HepG2 (cell line): Measurements from ENCODE around the gene EID1. TPM values are rescaled to one million over a fixed set of nuclear protein-coding genes. Genes with fewer than 3 reads are reported as not detected.

Experiments
- ATAC-seq: fragments of 200-7000 bp; cut with Tn5 transposase; 3 replicates; pipeline ENCODE4 v1.9.1; 2020; ENCODE audit warnings: mild to moderate bottlenecking, moderate library complexity
- BruUV-seq: library from RNA; stranded (reverse); fragments of 400-500 nt; replicated peaks from 2 replicates; lab custom pipeline; 2021; lab: Mats Ljungman, UMichigan
- CTCF ChIA-PET: fragments of 300-600 bp; formaldehyde crosslinking; extraction: SDS; loops from one replicate; lab custom pipeline; 2021; ENCODE audit warnings: low total read pairs, inconsistent platforms, low intra/inter-chr PET ratio; lab: Yijun Ruan, JAX
- POLR2A ChIA-PET: fragments of 350-600 bp; sonication (Branson Sonifier 250); formaldehyde crosslinking; loops from one replicate; lab custom pipeline; 2020; ENCODE audit warnings: antibody characterized with exemption, inconsistent platforms; lab: Yijun Ruan, JAX
- DNase-seq: peaks from one replicate; pipeline ENCODE4 v3.0.0-alpha.2; 2015; ENCODE audit warnings: low spot score
- FAIRE-seq: peaks from 3 replicates; lab custom pipeline; 2011; peaks lifted over from hg19 to GRCh38; lab: Jason Lieb, UNC
- H2AFZ ChIP-seq: one replicate; pipeline ENCODE4 v1.6.1; 2011; ENCODE audit warnings: low read length, inconsistent platforms
- H3K27ac ChIP-seq: fragments of 300-600 bp; 3 replicates; pipeline ENCODE4 v1.8.0; 2011; ENCODE audit warnings: mixed run types, mild to moderate bottlenecking, mixed read lengths, low read length, inconsistent platforms; ENCODE audit not compliant: insufficient read depth; ENCODE audit errors: extremely low read length
- H3K27me3 ChIP-seq, 2 experiments: fragments of 200-600 bp in 1 of 2; 2 replicates in 1 of 2; 3 replicates in 1 of 2; pipeline versions ENCODE4 v1.6.0 to v1.8.0; 2011; ENCODE audit warnings: low read length in 2 of 2, mild to moderate bottlenecking in 2 of 2, moderate library complexity in 2 of 2, inconsistent platforms in 1 of 2; ENCODE audit not compliant: insufficient read depth in 2 of 2, control insufficient read depth in 1 of 2
- H3K36me3 ChIP-seq, 2 experiments: fragments of 200-600 bp in 1 of 2; replicated peaks in 1 of 2; 2 replicates in 1 of 2; 3 replicates in 1 of 2; pipeline versions ENCODE4 v1.5.1 to v1.8.0; 2011; ENCODE audit warnings: low read length in 2 of 2, inconsistent platforms in 1 of 2; ENCODE audit not compliant: insufficient read depth in 2 of 2, control insufficient read depth in 1 of 2
- H3K4me1 ChIP-seq: 2 replicates; pipeline ENCODE4 v1.5.1; 2012; ENCODE audit warnings: low read length, inconsistent platforms; ENCODE audit not compliant: insufficient read depth
- H3K4me2 ChIP-seq: 2 replicates; pipeline ENCODE4 v1.6.0; 2011; ENCODE audit warnings: low read depth, low read length, inconsistent platforms
- H3K4me3 ChIP-seq, 3 experiments: fragments of 200-600 bp in 1 of 3; sonication (generic), shearing (Covaris generic) in 1 of 3; replicated peaks in 1 of 3; 2 replicates each; pipeline ENCODE4 v1.5.1; 2011 to 2016; ENCODE audit warnings: low read length in 3 of 3, inconsistent platforms in 2 of 3, low read depth in 2 of 3, mild to moderate bottlenecking in 2 of 3, control low read depth in 1 of 3, mixed read lengths in 1 of 3; ENCODE audit not compliant: insufficient read depth in 1 of 3
- H3K79me2 ChIP-seq: one replicate; pipeline ENCODE4 v1.6.1; 2011; ENCODE audit warnings: low read length, inconsistent platforms; ENCODE audit not compliant: insufficient read depth
- H3K9ac ChIP-seq: 2 replicates; pipeline ENCODE4 v1.6.0; 2011; ENCODE audit warnings: mild to moderate bottlenecking, low read depth, low read length, inconsistent platforms; ENCODE audit not compliant: insufficient read depth
- H3K9me3 ChIP-seq: 2 replicates; pipeline ENCODE4 v1.5.1; 2012; ENCODE audit warnings: mild to moderate bottlenecking, low read length
- H4K20me1 ChIP-seq: 2 replicates; pipeline ENCODE4 v1.6.0; 2011; ENCODE audit warnings: inconsistent platforms, mild to moderate bottlenecking, low read length, moderate library complexity; ENCODE audit not compliant: insufficient read depth
- HDAC2 ChIP-seq: sonication (generic); formaldehyde crosslinking; IDR thresholded peaks from 2 replicates; pipeline ENCODE4 v1.4.0; 2020; ENCODE audit warnings: missing genetic modification reagents
- HNRNPUL1 ChIP-seq: fragments of 200-400 bp; formaldehyde crosslinking; IDR thresholded peaks from 2 replicates; pipeline ENCODE4 v1.6.1; 2017; ENCODE audit warnings: low read depth, mild to moderate bottlenecking, low read length, moderate library complexity
- JDP2 ChIP-seq: sonication (generic); formaldehyde crosslinking; IDR thresholded peaks from 2 replicates; pipeline ENCODE4 v1.8.1; 2022; ENCODE audit warnings: missing genetic modification reagents, borderline replicate concordance
- KLF16 ChIP-seq, 2 experiments: sonication (generic) in 1 of 2; formaldehyde crosslinking in 1 of 2; IDR thresholded peaks; 2 replicates each; pipeline versions ENCODE4 v1.6.1 to v1.8.0; 2016 to 2023; ENCODE audit warnings: missing genetic modification reagents in 2 of 2, missing compliant biosample characterization in 1 of 2
- MEIS1 ChIP-seq: sonication (generic); formaldehyde crosslinking; IDR thresholded peaks from 2 replicates; pipeline ENCODE4 v1.9.0; 2021; ENCODE audit warnings: mild to moderate bottlenecking, missing genetic modification reagents, moderate library complexity, borderline replicate concordance
- MIXL1 ChIP-seq: IDR thresholded peaks from 2 replicates; pipeline ENCODE4 v1.6.1; 2016
- MYNN ChIP-seq: sonication (generic); formaldehyde crosslinking; IDR thresholded peaks from 2 replicates; pipeline ENCODE4 v1.4.0; 2020; ENCODE audit warnings: mild to moderate bottlenecking, low read depth, missing genetic modification reagents
- NFE2L2 ChIP-seq: fragments of 150-350 bp; IDR thresholded peaks from 2 replicates; pipeline ENCODE4 v1.6.1; 2014; ENCODE audit warnings: low read length
- NFKBIZ ChIP-seq: IDR thresholded peaks from 2 replicates; pipeline ENCODE4 v1.6.1; 2018; ENCODE audit warnings: missing genetic modification reagents, missing compliant biosample characterization
- NKX3-1 ChIP-seq: sonication (generic); formaldehyde crosslinking; IDR thresholded peaks from 2 replicates; pipeline ENCODE4 v1.5.0; 2020; ENCODE audit warnings: missing genetic modification reagents
- UBTF ChIP-seq: sonication (generic); formaldehyde crosslinking; IDR thresholded peaks from 2 replicates; pipeline ENCODE4 v1.4.0; 2020; ENCODE audit warnings: mild to moderate bottlenecking, missing genetic modification reagents
- ZBTB20 ChIP-seq: sonication (generic); formaldehyde crosslinking; IDR thresholded peaks from 2 replicates; pipeline ENCODE4 v1.8.1; 2023; ENCODE audit warnings: missing genetic modification reagents, low read depth, mild to moderate bottlenecking, borderline replicate concordance
- ZFP36L1 ChIP-seq: sonication (generic); formaldehyde crosslinking; IDR thresholded peaks from 2 replicates; pipeline ENCODE4 v1.8.0; 2022; ENCODE audit warnings: mild to moderate bottlenecking, missing genetic modification reagents, moderate library complexity
- ZFP36L2 ChIP-seq: sonication (generic); formaldehyde crosslinking; IDR thresholded peaks from 2 replicates; pipeline ENCODE4 v1.4.0; 2020; ENCODE audit warnings: missing genetic modification reagents
- ZNF230 ChIP-seq: sonication (generic); formaldehyde crosslinking; IDR thresholded peaks from 2 replicates; pipeline ENCODE4 v1.4.0; 2020; ENCODE audit warnings: mild to moderate bottlenecking, missing genetic modification reagents
- ZNF337 ChIP-seq: sonication (generic); formaldehyde crosslinking; IDR thresholded peaks from 2 replicates; pipeline ENCODE4 v1.5.1; 2020; ENCODE audit warnings: missing genetic modification reagents, low read depth, mild to moderate bottlenecking, borderline replicate concordance
- ZNF558 ChIP-seq: sonication (generic); formaldehyde crosslinking; IDR thresholded peaks from 2 replicates; pipeline ENCODE4 v1.9.0; 2022; ENCODE audit warnings: mild to moderate bottlenecking, missing genetic modification reagents, borderline replicate concordance
- ZNF737 ChIP-seq: sonication (generic); formaldehyde crosslinking; IDR thresholded peaks from 2 replicates; pipeline ENCODE4 v1.5.0; 2020; ENCODE audit warnings: missing genetic modification reagents, mild to moderate bottlenecking, borderline replicate concordance
- WGBS: methylation state at CpG from one replicate; pipeline ENCODE4 v1.1.6; 2017; ENCODE audit warnings: low lambda C conversion rate; 5-methylcytosine and 5-hydroxymethylcytosine counted together
- in situ Hi-C: cut with HindIII; loops from 2 replicates; pipeline ENCODE4 v1.10.0; 2017; ENCODE audit warnings: low pct_unique_long_range_greater_than_20kb; ENCODE audit not compliant: extremely low pct_ligation_motif_present
- intact Hi-C: fragments of 100-400 bp; cut with micrococcal nuclease; formaldehyde crosslinking; loops from one replicate; pipeline ENCODE4 v1.10.0; 2022; ENCODE audit not compliant: unreplicated experiment
- polyA plus RNA-seq, 8 experiments: library from polyadenylated mRNA; depleted of rRNA in 3 of 8; stranded (reverse) in 7 of 8; unstranded in 1 of 8; fragments of >200 nt; fragmentation: Illumina TruSeq in 4 of 8; extraction: Trizol in 4 of 8; gene quantifications; 2 replicates each; pipeline versions ENCODE4 v1.2.1 to v1.2.3, GENCODE V29; 2011 to 2016; ENCODE audit warnings: low read depth in 4 of 8, missing spikeins in 1 of 8, mixed read lengths in 1 of 8; ENCODE audit not compliant: insufficient read depth in 1 of 8
- total RNA-seq, 5 experiments: library from RNA; depleted of rRNA; stranded (reverse); fragments of >200 nt; fragmentation: Illumina TruSeq; extraction: Trizol; gene quantifications; 2 replicates each; pipeline ENCODE4 v1.2.3, GENCODE V29; 2016; ENCODE audit warnings: low read depth in 1 of 5

EID1 gene
- total and polyA plus RNA-seq, 2 of the 13 experiments (the other 11 are each of a cell fraction or from before 2014, with no cell fraction given), result 2.2 to 5.4 TPM

GRCh38 chr15:48875241-48875960 is 2.5 kb upstream of the EID1 start:
- no peak for FAIRE-seq
- in situ Hi-C loops, result no loop called here
- POLR2A ChIA-PET, result no interaction called here
- H3K4me1 ChIP-seq, result no peaks in the 10 kb centered on the region
- 0% methylated on average over 2 of the region's 2 CpGs for WGBS
- no peaks in the 10 kb centered on the region for H3K79me2 ChIP-seq
- TF ChIP-seq KLF16 (CRISPR knock-in tag; IDR thresholded peaks at IDR 0.05) (no peak), ZNF737 (CRISPR knock-in tag) (no peak), NKX3-1 (CRISPR knock-in tag) (no peak), NFE2L2 (no peak), ZBTB20 (CRISPR knock-in tag) (no peak), ZFP36L2 (CRISPR knock-in tag) (no peak)
- DNase-seq, result no peak
- no peak overlapping the region for H3K27ac ChIP-seq
- 0 out of 5 replicates have a peak, but pooled peaks cover 0 to 3% of the 10 kb centered on the region in 2 experiments for H3K27me3 ChIP-seq
- intact Hi-C loops, result no loop called here
- ATAC-seq, result no peak
- H3K36me3 ChIP-seq, result no peaks in the 10 kb centered on the region
- no peak overlapping the region for H2AFZ ChIP-seq
- H3K9ac ChIP-seq, result no peak overlapping the region
- no peaks in the 10 kb centered on the region for H3K9me3 ChIP-seq
- no peak overlapping the region for H3K4me2 ChIP-seq
- CTCF ChIA-PET, result no interaction called here
- no peaks in the 10 kb centered on the region for H4K20me1 ChIP-seq
- no TSS peak for BruUV-seq
- H3K4me3 ChIP-seq, result no peak overlapping the region

GRCh38 chr15:48876057-48876456 is 1.9 kb upstream of the EID1 start:
- Histone ChIP-seq H2AFZ (no peak overlapping the region), H3K4me3 (no peak overlapping the region), H3K79me2 (no peaks in the 10 kb centered on the region), H3K27ac (no peak overlapping the region), H3K4me1 (no peaks in the 10 kb centered on the region), H3K9ac (no peak overlapping the region), H3K27me3 (0 out of 5 replicates have a peak, but pooled peaks cover 0 to 3% of the 10 kb centered on the region in 2 experiments), H3K4me2 (no peak overlapping the region), H3K36me3 (no peaks in the 10 kb centered on the region), H3K9me3 (no peaks in the 10 kb centered on the region), H4K20me1 (no peaks in the 10 kb centered on the region)
- BruUV-seq, result no TSS peak
- no peak for FAIRE-seq
- 25% methylated on average over 3 of the region's 3 CpGs for WGBS
- POLR2A ChIA-PET, result no interaction called here
- no peak for ATAC-seq
- in situ Hi-C loops, result no loop called here
- DNase-seq, result no peak
- CTCF ChIA-PET, result no interaction called here
- intact Hi-C loops, result no loop called here
- TF ChIP-seq ZFP36L1 (CRISPR knock-in tag) (no peak), JDP2 (CRISPR knock-in tag) (no peak), ZNF337 (no peak), NFKBIZ (CRISPR knock-in tag) (no peak), UBTF (CRISPR knock-in tag) (no peak), MIXL1 (CRISPR knock-in tag) (no peak), ZNF230 (no peak), ZNF558 (CRISPR knock-in tag) (no peak), MYNN (CRISPR knock-in tag) (no peak), HDAC2 (CRISPR knock-in tag) (no peak), MEIS1 (CRISPR knock-in tag) (no peak), HNRNPUL1 (no peak)
